GM23338 (cell line): Measurements from ENCODE around the gene CTSF. TPM values are rescaled to one million over a fixed set of nuclear protein-coding genes. Genes with fewer than 3 reads are reported as not detected.
A peak's percentile ranks its signal among the peaks of the same experiment; 100 is the strongest.

ENCODE experiments used
- ATAC-seq: fragments of 200-7000 bp; cut with Tn5 transposase; 3 replicates; pipeline ENCODE4 v1.9.1; 2020
- DNase-seq: peaks from one replicate; pipeline ENCODE4 v3.0.0-alpha.2; 2015; ENCODE audit warnings: low spot score
- H2AFZ ChIP-seq: fragments of 200-600 bp; sonication (generic); 2 replicates; pipeline ENCODE4 v1.8.0; 2016; ENCODE audit warnings: antibody characterized with exemption, mild to moderate bottlenecking, moderate library complexity
- H3F3A ChIP-seq: fragments of 200-600 bp; sonication (generic); replicated peaks from 2 replicates; pipeline ENCODE4 v1.8.0; 2017; ENCODE audit warnings: antibody characterized with exemption, mixed run types, low read depth
- H3K27ac ChIP-seq: fragments of 200-600 bp; sonication (generic); 2 replicates; pipeline ENCODE4 v1.6.1; 2016; ENCODE audit warnings: low read depth
- H3K27me3 ChIP-seq: fragments of 200-600 bp; sonication (generic); 2 replicates; pipeline ENCODE4 v1.8.0; 2016; ENCODE audit warnings: mild to moderate bottlenecking, mixed run types, moderate library complexity; ENCODE audit not compliant: insufficient read depth
- H3K36me3 ChIP-seq: fragments of 200-600 bp; sonication (generic); 2 replicates; pipeline ENCODE4 v1.8.0; 2016; ENCODE audit warnings: mild to moderate bottlenecking; ENCODE audit not compliant: insufficient read depth
- H3K4me1 ChIP-seq: fragments of 200-600 bp; sonication (generic); 2 replicates; pipeline ENCODE4 v1.8.0; 2016; ENCODE audit warnings: mild to moderate bottlenecking, moderate library complexity; ENCODE audit not compliant: insufficient read depth
- H3K4me2 ChIP-seq: fragments of 200-600 bp; sonication (generic); 2 replicates; pipeline ENCODE4 v1.7.1; 2017; ENCODE audit warnings: mixed run types
- H3K4me3 ChIP-seq: fragments of 200-600 bp; sonication (generic); 2 replicates; pipeline ENCODE4 v1.6.1; 2016; ENCODE audit warnings: mixed run types
- H3K79me2 ChIP-seq: fragments of 200-600 bp; sonication (generic); replicated peaks from 2 replicates; pipeline ENCODE4 v1.8.0; 2017; ENCODE audit warnings: mild to moderate bottlenecking; ENCODE audit not compliant: insufficient read depth
- H3K9me2 ChIP-seq: fragments of 200-600 bp; sonication (generic); 2 replicates; pipeline ENCODE4 v1.8.0; 2017; ENCODE audit not compliant: insufficient read depth
- H4K20me1 ChIP-seq: fragments of 200-600 bp; sonication (generic); replicated peaks from 2 replicates; pipeline ENCODE4 v1.8.0; 2017; ENCODE audit warnings: mild to moderate bottlenecking; ENCODE audit not compliant: insufficient read depth
- H3K27ac Mint-ChIP-seq: 2 replicates; pipeline ENCODE4 v1.8.0; 2020; ENCODE audit warnings: inconsistent platforms, mild to moderate bottlenecking, moderate library complexity, mixed read lengths
- H3K27me3 Mint-ChIP-seq: 3 replicates; pipeline ENCODE4 v1.8.0; 2022; ENCODE audit warnings: low read depth, mild to moderate bottlenecking, moderate library complexity, mixed read lengths, inconsistent platforms; ENCODE audit not compliant: insufficient read depth, poor library complexity
- H3K36me3 Mint-ChIP-seq: 3 replicates; pipeline ENCODE4 v1.8.0; 2021; ENCODE audit warnings: low read depth, mild to moderate bottlenecking, inconsistent platforms, moderate library complexity, mixed read lengths
- H3K4me1 Mint-ChIP-seq: 3 replicates; pipeline ENCODE4 v1.8.0; 2020; ENCODE audit warnings: mild to moderate bottlenecking, inconsistent platforms, mixed read lengths
- H3K4me3 Mint-ChIP-seq: 3 replicates; pipeline ENCODE4 v1.8.0; 2021; ENCODE audit warnings: moderate library complexity, mild to moderate bottlenecking, inconsistent platforms, mixed read lengths
- H3K9me3 Mint-ChIP-seq: 3 replicates; pipeline ENCODE4 v1.8.0; 2020; ENCODE audit warnings: moderate library complexity, mild to moderate bottlenecking, inconsistent platforms, mixed read lengths
- CREB1 ChIP-seq: fragments of 250-450 bp; sonication (Bioruptor Pico); IDR thresholded peaks from 2 replicates; pipeline ENCODE4 v1.5.0; 2020; ENCODE audit warnings: low read depth, mild to moderate bottlenecking, moderate library complexity
- CTCF ChIP-seq, 2 experiments: fragments of 200-600 bp in 1 of 2; sonication (generic) in 1 of 2; conservative IDR thresholded peaks; 2 replicates each; pipeline versions ENCODE4 v1.5.1 to v1.6.1; 2016 to 2017; ENCODE audit warnings: antibody characterized with exemption in 2 of 2, low read depth in 2 of 2, mild to moderate bottlenecking in 2 of 2, moderate library complexity in 1 of 2
- EZH2 ChIP-seq: fragments of 200-600 bp; sonication (generic); IDR thresholded peaks from one replicate; pipeline ENCODE4 v1.8.0; 2017; ENCODE audit warnings: antibody characterized with exemption, mild to moderate bottlenecking, low read depth; ENCODE audit not compliant: unreplicated experiment
- POLR2AphosphoS5 ChIP-seq: IDR thresholded peaks from 2 replicates; pipeline ENCODE4 v1.6.1; 2016; ENCODE audit warnings: antibody characterized with exemption, low read depth
- polyA plus RNA-seq: library from polyadenylated mRNA; unstranded; fragments of >200 nt; fragmentation: Nextera tagmentation; extraction: Ambion mirVana; gene quantifications from 2 replicates; pipeline ENCODE4 v1.2.1, GENCODE V29; 2016
- total RNA-seq: library from RNA; depleted of rRNA; stranded (reverse); fragments of >200 nt; shearing (Covaris generic); gene quantifications from 2 replicates; pipeline ENCODE4 v1.2.3, GENCODE V29; 2014

CTSF gene
- total and polyA plus RNA-seq, 2 experiments from 2014 or later, result 20.4 to 51.1 TPM

- TF ChIP-seq CTCF (conservative IDR thresholded peaks at IDR 0.05; ENCODE audit: low read depth in 2 of 2) (peak; percentile 81 to 93), POLR2AphosphoS5 (no peak)
- no peaks in the 10 kb centered on the region for H3K9me2 ChIP-seq
- Mint-ChIP-seq H3K36me3 (peaks cover 28% of the 10 kb centered on the region), H3K9me3 (peaks cover 48% of the 10 kb centered on the region), H3K27ac (no peak overlapping the region), H3K4me3 (no peak overlapping the region), H3K27me3 (peaks cover 13% of the 10 kb centered on the region), H3K4me1 (no peaks in the 10 kb centered on the region; the same call in 2 of the 3 replicates)
- no peaks in the 10 kb centered on the region for H3K79me2 ChIP-seq
- 0 out of 2 replicates have a peak, but pooled peaks cover 6% of the 10 kb centered on the region for H3F3A ChIP-seq
- peak overlapping the region; percentile 30; the same call in 1 of the 2 replicates for H3K4me3 ChIP-seq
- ATAC-seq (peak; percentile 98), DNase-seq (peak; percentile 85)
- no peaks in the 10 kb centered on the region for H3K4me1 ChIP-seq
- no peak overlapping the region for H3K4me2 ChIP-seq
- no peak overlapping the region for H3K27ac ChIP-seq
- H3K27me3 ChIP-seq, result no peaks in the 10 kb centered on the region
- H2AFZ ChIP-seq, result peak overlapping the region; percentile 87; the same call in 1 of the 2 replicates
- no peaks in the 10 kb centered on the region; the same call in 1 of the 2 replicates for H3K36me3 ChIP-seq
- H4K20me1 ChIP-seq, result no peaks in the 10 kb centered on the region
Observed at GRCh38 chr11:66579017-66579606, 10.7 kb upstream of the CTSF start.

- ATAC-seq (no peak), DNase-seq (peak; percentile 33)
- Histone ChIP-seq H3K9me2 (no peaks in the 10 kb centered on the region), H3K4me1 (peaks cover 23% of the 10 kb centered on the region), H3K27ac (peak overlapping the region; percentile 92), H3K4me2 (peak overlapping the region; percentile 40; the same call in 1 of the 2 replicates), H4K20me1 (no peaks in the 10 kb centered on the region), H3K36me3 (no peaks in the 10 kb centered on the region), H3K79me2 (no peaks in the 10 kb centered on the region), H2AFZ (no peak overlapping the region), H3F3A (peaks cover 11% of the 10 kb centered on the region; the same call in 1 of the 2 replicates), H3K4me3 (no peak overlapping the region), H3K27me3 (peaks cover 6% of the 10 kb centered on the region; the same call in 1 of the 2 replicates)
- Mint-ChIP-seq H3K4me3 (no peak overlapping the region), H3K9me3 (peaks cover 40% of the 10 kb centered on the region), H3K27me3 (peaks cover 20% of the 10 kb centered on the region), H3K27ac (0 out of 2 replicates have a peak overlapping the region, but pooled peaks have one; percentile 26), H3K36me3 (peaks cover 32% of the 10 kb centered on the region), H3K4me1 (peaks cover 21% of the 10 kb centered on the region)
- TF ChIP-seq CTCF (conservative IDR thresholded peaks at IDR 0.05; ENCODE audit: low read depth in 2 of 2), result no peak
- TF ChIP-seq EZH2, result no peak
- TF ChIP-seq CREB1, result no peak
Observed at GRCh38 chr11:66570850-66571180, 2.4 kb upstream of the CTSF start.
